Spleen (tissue), 7 donors: Measurements from ENCODE around the gene AMTN.

Experiments used
- CTCF ChIP-seq, 11 experiments: fragments of 200-600 bp in 7 of 11; fragments of 450-650 bp in 4 of 11; sonication (generic) in 4 of 11; IDR thresholded peaks in 8 of 11; conservative IDR thresholded peaks in 3 of 11; 1 replicate in 7 of 11; 2 replicates in 4 of 11; pipeline versions ENCODE4 v1.4.0 to v1.8.0; 2016 to 2021; ENCODE audit warnings: antibody characterized with exemption in 11 of 11, inconsistent platforms in 4 of 11, mild to moderate bottlenecking in 1 of 11
- POLR2A ChIP-seq, 3 donors: fragments of 450-650 bp; IDR thresholded peaks; one replicate each; pipeline ENCODE4 v1.5.1; 2017; ENCODE audit warnings: antibody characterized with exemption in 3 of 3, mild to moderate bottlenecking in 1 of 3
- donor health status: DM: no; HTN: no; CAD: no; lungs with moderate emphysema.
- donor health status: DM: no; HTN: no; CAD: no.
- donor health status: DM: no; HTN: no; CAD: no.

GRCh38 chr4:70511365-70511764, 7.0 kb upstream of the AMTN start:
- TF ChIP-seq POLR2A (IDR thresholded peaks at IDR 0.05) (no peak), CTCF (IDR thresholded peaks at IDR 0.05 in 8 of 11, conservative IDR thresholded peaks at IDR 0.05 in 3 of 11) (no peak)
